Measurements from ENCODE around the gene NAV1. TPM values are rescaled to one million over a fixed set of nuclear protein-coding genes. Genes with fewer than 3 reads are reported as not detected.

Gene NAV1
- total and polyA plus RNA-seq, 2 of the 8 experiments (the other 6 are each of a cell fraction or from before 2014, with no cell fraction given): 9.9 to 42.7 TPM

- TF ChIP-seq CTCF (IDR thresholded peaks at IDR 0.05; ENCODE audit: control extremely low read depth in 1 of 3, insufficient read depth in 1 of 3, low read depth in 1 of 3, low read length in 3 of 3): no peak
- no peak for TF ChIP-seq TAF7 (optimal IDR thresholded peaks at IDR 0.05; ENCODE audit: borderline replicate concordance, low read depth, low read length)
Measured at GRCh38 chr1:201568265-201568664, 29.3 kb downstream of the NAV1 start (continued).

All from H1 (cell line).